Left ventricle myocardium inferior (tissue), 1 donor: Measurements from ENCODE around the gene TMEM132C. TPM values are rescaled to one million over a fixed set of nuclear protein-coding genes. Genes with fewer than 3 reads are reported as not detected.

Experiments used
- DNase-seq: peaks from one replicate; pipeline ENCODE4 v3.0.0-alpha.2; 2020
- H3K27ac ChIP-seq: fragments of 200-600 bp; replicated peaks from 2 replicates; pipeline ENCODE4 v1.8.0; 2021
- H3K27me3 ChIP-seq: fragments of 200-600 bp; 2 replicates; pipeline ENCODE4 v1.8.0; 2021; ENCODE audit warnings: low read depth
- H3K36me3 ChIP-seq: fragments of 200-600 bp; 2 replicates; pipeline ENCODE4 v1.8.0; 2021
- H3K4me1 ChIP-seq: fragments of 200-600 bp; 2 replicates; pipeline ENCODE4 v1.8.0; 2021
- H3K4me3 ChIP-seq: fragments of 200-600 bp; 2 replicates; pipeline ENCODE4 v1.8.0; 2021; ENCODE audit warnings: mild to moderate bottlenecking, moderate library complexity
- H3K9me3 ChIP-seq: fragments of 200-600 bp; replicated peaks from 2 replicates; pipeline ENCODE4 v1.8.0; 2021
- intact Hi-C: fragments of 100-400 bp; cut with micrococcal nuclease; formaldehyde crosslinking; loops from one replicate; pipeline ENCODE4 v1.11.0; 2022
- total RNA-seq: library from RNA; stranded (reverse); fragmentation: NEBNext Ultra II Directional; extraction: Animal tissue kit (Norgen Biotek cat#: 25700); gene quantifications from one replicate; pipeline ENCODE4 v1.2.1, GENCODE V29; 2021
- TF ChIP-seq, protein P1 (sequence below): fragments of 200-600 bp; IDR thresholded peaks from 2 replicates; pipeline ENCODE4 v1.8.0; 2021; ENCODE audit warnings: antibody characterized with exemption, mild to moderate bottlenecking, borderline replicate concordance
- donor health status: DM: no; HTN: yes; CAD: no; lungs with severe emphysema.

TMEM132C gene
- total RNA-seq, 1 donor from 2014 or later = 1.8 TPM

DNA sequence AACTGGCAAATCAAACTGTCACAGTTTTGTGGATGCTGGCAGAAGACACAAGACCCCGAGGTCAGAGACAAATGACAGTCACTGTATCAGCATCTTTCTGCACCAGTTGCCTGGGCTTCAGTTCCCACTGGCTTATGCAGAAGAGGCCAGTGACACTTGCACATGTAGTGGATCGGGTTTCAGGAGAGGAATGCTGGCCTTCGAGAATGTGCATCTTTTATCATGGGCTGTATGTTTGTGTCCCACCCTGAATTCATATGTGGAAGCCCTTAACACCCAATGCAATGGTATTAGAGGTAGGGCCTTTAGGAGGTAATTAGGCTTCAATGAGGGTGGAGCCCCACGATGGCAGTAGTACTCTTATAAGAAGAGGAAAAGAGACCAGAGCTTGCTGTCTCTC lies 405.9 kb downstream of the TMEM132C start:
- Histone ChIP-seq H3K27ac (no peak overlapping the region), H3K4me1 (no peaks in the 10 kb centered on the region), H3K4me3 (no peak overlapping the region), H3K9me3 (peaks cover 8% of the 10 kb centered on the region), H3K36me3 (no peaks in the 10 kb centered on the region), H3K27me3 (peaks cover 19% of the 10 kb centered on the region)
- no peak for DNase-seq
- TF ChIP-seq, protein P1, sequence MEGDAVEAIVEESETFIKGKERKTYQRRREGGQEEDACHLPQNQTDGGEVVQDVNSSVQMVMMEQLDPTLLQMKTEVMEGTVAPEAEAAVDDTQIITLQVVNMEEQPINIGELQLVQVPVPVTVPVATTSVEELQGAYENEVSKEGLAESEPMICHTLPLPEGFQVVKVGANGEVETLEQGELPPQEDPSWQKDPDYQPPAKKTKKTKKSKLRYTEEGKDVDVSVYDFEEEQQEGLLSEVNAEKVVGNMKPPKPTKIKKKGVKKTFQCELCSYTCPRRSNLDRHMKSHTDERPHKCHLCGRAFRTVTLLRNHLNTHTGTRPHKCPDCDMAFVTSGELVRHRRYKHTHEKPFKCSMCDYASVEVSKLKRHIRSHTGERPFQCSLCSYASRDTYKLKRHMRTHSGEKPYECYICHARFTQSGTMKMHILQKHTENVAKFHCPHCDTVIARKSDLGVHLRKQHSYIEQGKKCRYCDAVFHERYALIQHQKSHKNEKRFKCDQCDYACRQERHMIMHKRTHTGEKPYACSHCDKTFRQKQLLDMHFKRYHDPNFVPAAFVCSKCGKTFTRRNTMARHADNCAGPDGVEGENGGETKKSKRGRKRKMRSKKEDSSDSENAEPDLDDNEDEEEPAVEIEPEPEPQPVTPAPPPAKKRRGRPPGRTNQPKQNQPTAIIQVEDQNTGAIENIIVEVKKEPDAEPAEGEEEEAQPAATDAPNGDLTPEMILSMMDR = no peak
- intact Hi-C loops = no loop called here

DNA sequence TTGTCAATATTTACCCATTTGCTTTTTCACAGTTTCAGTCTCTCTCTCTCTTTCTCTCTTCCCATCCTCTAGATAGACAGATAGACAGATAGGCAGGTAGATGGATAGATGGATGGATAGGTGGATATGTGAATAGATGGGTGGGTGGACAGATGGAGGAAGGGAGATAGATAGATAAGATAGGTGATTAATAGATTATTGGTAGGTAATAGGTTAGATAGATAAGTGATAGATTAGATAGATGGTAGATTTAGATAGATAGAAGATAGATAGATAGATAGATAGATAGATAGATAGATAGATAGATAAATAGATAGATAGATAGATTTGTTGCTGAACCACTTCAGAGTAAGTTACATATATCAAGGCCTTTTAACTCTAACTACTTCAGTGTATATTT lies 408.6 kb downstream of the TMEM132C start:
- no peak for DNase-seq
- H3K4me1 ChIP-seq = no peaks in the 10 kb centered on the region
- intact Hi-C loops = no loop called here
- no peak overlapping the region for H3K27ac ChIP-seq
- TF ChIP-seq, protein P1 = no peak
- H3K36me3 ChIP-seq = no peaks in the 10 kb centered on the region
- H3K4me3 ChIP-seq = no peak overlapping the region
- H3K27me3 ChIP-seq = peaks cover 14% of the 10 kb centered on the region
- peaks cover 11% of the 10 kb centered on the region for H3K9me3 ChIP-seq

DNA sequence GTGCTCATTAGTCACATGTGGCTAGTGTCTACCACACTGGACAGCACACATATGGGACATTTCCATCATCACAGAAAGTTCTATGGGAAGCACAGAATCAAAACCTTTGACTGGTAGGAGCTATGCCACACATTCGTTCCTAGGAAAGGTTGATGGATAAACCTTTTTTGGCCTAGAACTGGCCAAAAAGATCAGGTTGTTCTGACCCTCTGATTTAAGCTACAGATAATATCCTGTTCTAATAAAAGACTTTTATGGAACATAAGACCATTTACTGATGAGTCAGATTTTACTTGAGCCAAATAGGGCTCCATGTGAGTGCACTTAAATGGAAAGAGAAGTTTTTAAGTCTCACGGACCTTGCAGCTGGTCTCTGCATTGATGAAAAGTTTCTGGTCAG lies 413.6 kb downstream of the TMEM132C start:
- Histone ChIP-seq H3K27me3 (peaks cover 30% of the 10 kb centered on the region), H3K36me3 (no peaks in the 10 kb centered on the region), H3K4me3 (no peak overlapping the region), H3K27ac (no peak overlapping the region), H3K9me3 (peaks cover 7% of the 10 kb centered on the region), H3K4me1 (no peaks in the 10 kb centered on the region)
- TF ChIP-seq, protein P1 = no peak
- intact Hi-C loops = no loop called here
- DNase-seq = no peak

DNA sequence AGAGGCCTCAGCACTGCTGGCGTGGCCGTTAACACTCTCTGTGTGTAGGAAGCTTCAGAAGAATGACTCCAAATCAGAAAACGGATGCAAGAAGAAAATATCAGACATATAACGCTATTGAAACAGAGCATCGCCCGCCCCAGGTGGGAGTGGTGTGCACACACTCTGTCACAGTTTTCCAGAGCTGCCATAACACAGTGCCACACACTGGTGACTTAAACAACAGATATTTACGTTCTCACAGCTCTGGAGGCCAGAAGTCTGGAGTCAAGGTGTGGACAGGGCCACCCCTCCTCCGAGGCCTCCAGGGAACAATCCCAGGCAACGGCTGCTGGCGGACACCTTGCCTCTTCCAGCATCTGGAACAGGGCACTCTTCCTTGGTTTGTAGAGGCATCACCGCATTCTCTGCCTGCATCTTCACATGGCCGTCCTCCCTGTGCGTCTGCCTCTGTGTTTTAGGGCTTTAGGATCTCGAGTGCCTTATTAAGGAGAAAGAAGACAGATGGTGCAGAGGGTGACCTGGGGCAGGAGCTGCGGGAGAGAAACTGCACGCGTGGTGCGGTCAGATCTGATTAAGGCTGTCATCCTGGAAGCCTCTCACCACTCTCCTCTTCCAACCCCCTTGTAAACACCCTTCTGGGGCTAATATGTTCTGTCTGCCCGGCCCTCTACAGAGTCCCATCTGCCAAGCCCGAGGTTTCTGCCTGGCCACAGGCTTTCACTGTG lies 415.7 kb downstream of the TMEM132C start:
- no peak overlapping the region for H3K27ac ChIP-seq
- no peak overlapping the region for H3K4me3 ChIP-seq
- no peak for DNase-seq
- peaks cover 7% of the 10 kb centered on the region for H3K9me3 ChIP-seq
- H3K36me3 ChIP-seq = no peaks in the 10 kb centered on the region
- peaks cover 30% of the 10 kb centered on the region for H3K27me3 ChIP-seq
- TF ChIP-seq, protein P1 = no peak
- no peaks in the 10 kb centered on the region for H3K4me1 ChIP-seq
- intact Hi-C loops = no loop called here

DNA sequence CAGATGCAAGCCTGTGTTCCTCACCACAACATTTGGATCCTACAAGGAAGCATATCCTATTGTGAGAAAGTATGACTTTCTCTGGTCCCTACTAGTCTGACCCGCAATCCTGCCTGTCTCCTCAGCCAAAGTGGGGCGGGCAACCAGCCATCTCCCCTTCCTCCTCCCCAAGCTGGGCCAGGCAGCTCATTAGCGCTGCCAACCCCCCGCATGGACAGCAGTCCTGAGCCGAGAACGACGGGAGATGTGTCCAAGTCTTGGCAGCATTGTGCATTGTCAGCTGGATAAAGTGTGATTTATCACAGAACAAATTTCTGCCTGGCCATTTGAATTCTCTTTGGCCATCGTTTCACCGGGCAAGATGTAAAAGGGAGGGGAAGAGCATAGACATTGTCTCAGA lies 417.4 kb downstream of the TMEM132C start:
- Histone ChIP-seq H3K4me3 (no peak overlapping the region), H3K9me3 (peaks cover 3% of the 10 kb centered on the region), H3K27ac (no peak overlapping the region), H3K4me1 (no peaks in the 10 kb centered on the region), H3K27me3 (peaks cover 30% of the 10 kb centered on the region), H3K36me3 (no peaks in the 10 kb centered on the region)
- intact Hi-C loops = no loop called here
- TF ChIP-seq, protein P1 = no peak
- DNase-seq = no peak
